Heart left ventricle (tissue), 13 donors: Measurements from ENCODE around the gene SLC7A4.

ENCODE experiments used
- CTCF ChIP-seq, 12 donors: fragments of 200-600 bp; sonication (generic) in 4 of 12; IDR thresholded peaks; one replicate each; pipeline versions ENCODE4 v1.5.0 to v1.8.0; 2018 to 2022; ENCODE audit warnings: antibody characterized with exemption in 12 of 12, mild to moderate bottlenecking in 5 of 12
- POLR2A ChIP-seq, 2 donors: fragments of 450-650 bp; IDR thresholded peaks; one replicate each; pipeline ENCODE4 v1.6.1; 2017; ENCODE audit warnings: antibody characterized with exemption in 2 of 2, mild to moderate bottlenecking in 2 of 2, moderate library complexity in 2 of 2
- donor health status: ischemic (EF 13 %, LVEDD 7.1; RV severe dilation, severe dysfunction).
- donor health status: DM: no; HTN: yes; CAD: no.
- donor health status: DM: no; HTN: no; CAD: no.
- donor health status: ischemic (EF 25% LVEDD 6.9; RV normal size, moderate dysfunction).
- donor health status: ischemic (EF 25% LVEDD 5.7; RV mildly dilated, moderate dysfunction).
- donor health status: ischemic (EF 35%, LVEDD 5.7; RV mildly dilated, moderate dysfunction).
- donor health status: nonischemic (EF 11% LVEDD 7.7; RV severe dilation, severe dysfunction).
- donor health status: DM: yes; HTN: yes; CAD: no.
- donor health status: PGD.
- donor health status: ischemic (EF 29% LVEDD 5.4; RV normal size, mild dysfunction).
- donor health status: nonischemic (EF 23%, LVEDD 6.1; RV moderate dilation, normal function).

GRCh38 chr22:21029486-21030025 is 2.8 kb downstream of the SLC7A4 start:
- TF ChIP-seq CTCF (IDR thresholded peaks at IDR 0.05) (no peak), POLR2A (IDR thresholded peaks at IDR 0.05) (no peak)
